Activated CD4-positive, alpha-beta memory T cell treated with anti-CD3 and anti-CD28 coated beads for 36 hours (primary cell): ENCODE measurements around the gene LHFPL2. TPM values are rescaled to one million over a fixed set of nuclear protein-coding genes. Genes with fewer than 3 reads are reported as not detected.

Experiments
- CTCF ChIA-PET: fragments of 350-600 bp; sonication (Branson Sonifier 250); formaldehyde crosslinking; loops from one replicate; lab custom pipeline; 2021; ENCODE audit warnings: antibody characterized with exemption, inconsistent platforms; lab: Charles Lee
- POLR2A ChIA-PET: fragments of 350-600 bp; sonication (Branson Sonifier 250); formaldehyde crosslinking; loops from one replicate; lab custom pipeline; 2021; ENCODE audit warnings: antibody characterized with exemption; lab: Charles Lee
- DNase-seq: peaks from one replicate; pipeline ENCODE4 v3.0.0-alpha.2; 2020
- H3K27ac Mint-ChIP-seq: one replicate; pipeline ENCODE4 v1.8.0; 2021; ENCODE audit warnings: mixed read lengths
- H3K27me3 Mint-ChIP-seq: one replicate; pipeline ENCODE4 v1.8.0; 2021; ENCODE audit warnings: mixed read lengths
- H3K36me3 Mint-ChIP-seq: one replicate; pipeline ENCODE4 v1.8.0; 2021; ENCODE audit warnings: mixed read lengths
- H3K4me1 Mint-ChIP-seq: one replicate; pipeline ENCODE4 v1.8.0; 2021; ENCODE audit warnings: low read depth, mixed read lengths
- H3K4me3 Mint-ChIP-seq: one replicate; pipeline ENCODE4 v1.8.0; 2021; ENCODE audit warnings: mild to moderate bottlenecking, mixed read lengths
- H3K9me3 Mint-ChIP-seq: one replicate; pipeline ENCODE4 v1.8.0; 2021; ENCODE audit warnings: mixed read lengths
- intact Hi-C: fragments of 100-400 bp; cut with micrococcal nuclease; formaldehyde crosslinking; loops from one replicate; pipeline ENCODE4 v1.15.1; 2023
- total RNA-seq, 2 experiments: library from RNA; stranded (reverse); gene quantifications; one replicate each; pipeline ENCODE4 v1.2.3, GENCODE V29; 2021

LHFPL2 gene
- total RNA-seq, 2 experiments from 2014 or later = 0.05 to 0.19 TPM

- ChIA-PET POLR2A (no interaction called here), CTCF (no interaction called here)
- H3K27me3 Mint-ChIP-seq = peaks cover 15% of the 10 kb centered on the region
- no peaks in the 10 kb centered on the region for H3K9me3 Mint-ChIP-seq
- H3K36me3 Mint-ChIP-seq = no peaks in the 10 kb centered on the region
- no peak overlapping the region for H3K27ac Mint-ChIP-seq
- intact Hi-C loops = no loop called here
- H3K4me3 Mint-ChIP-seq = no peak overlapping the region
- no peak for DNase-seq
- H3K4me1 Mint-ChIP-seq = no peaks in the 10 kb centered on the region
Observed at GRCh38 chr5:78594610-78595457, 53.7 kb downstream of the LHFPL2 start.

GRCh38 chr5:78594021-78594420 lies 54.6 kb downstream of the LHFPL2 start:
- no peak for DNase-seq

GRCh38 chr5:78593465-78593864 lies 55.1 kb downstream of the LHFPL2 start:
- POLR2A ChIA-PET = no interaction called here
- Mint-ChIP-seq H3K4me3 (no peak overlapping the region), H3K9me3 (no peaks in the 10 kb centered on the region), H3K27me3 (peaks cover 11% of the 10 kb centered on the region), H3K4me1 (no peaks in the 10 kb centered on the region), H3K27ac (no peak overlapping the region), H3K36me3 (no peaks in the 10 kb centered on the region)
- intact Hi-C loops = no loop called here
- CTCF ChIA-PET = interaction anchor here (0.6 kb wide), 1 partner anchor 314 kb away, joined by 3 read pairs; no protein-coding TSS in a partner anchor
- no peak for DNase-seq

More at GRCh38 chr5:78594021-78594420, 54.6 kb downstream of the LHFPL2 start:
- Mint-ChIP-seq H3K4me1 (no peaks in the 10 kb centered on the region), H3K36me3 (no peaks in the 10 kb centered on the region), H3K27ac (no peak overlapping the region), H3K27me3 (peaks cover 11% of the 10 kb centered on the region), H3K9me3 (no peaks in the 10 kb centered on the region), H3K4me3 (no peak overlapping the region)
- CTCF ChIA-PET = interaction anchor here (0.6 kb wide), 1 partner anchor 315 kb away, joined by 3 read pairs; no protein-coding TSS in a partner anchor
- intact Hi-C loops = no loop called here
- POLR2A ChIA-PET = no interaction called here

- Mint-ChIP-seq H3K4me3 (no peak overlapping the region), H3K27me3 (peaks cover 11% of the 10 kb centered on the region), H3K4me1 (no peaks in the 10 kb centered on the region), H3K27ac (no peak overlapping the region), H3K9me3 (no peaks in the 10 kb centered on the region), H3K36me3 (no peaks in the 10 kb centered on the region)
- intact Hi-C loops = no loop called here
- ChIA-PET CTCF (no interaction called here), POLR2A (no interaction called here)
- DNase-seq = no peak
Observed at GRCh38 chr5:78592735-78593386, 55.7 kb downstream of the LHFPL2 start.

GRCh38 chr5:78591972-78592700 lies 56.4 kb downstream of the LHFPL2 start:
- peaks cover 11% of the 10 kb centered on the region for H3K27me3 Mint-ChIP-seq
- H3K36me3 Mint-ChIP-seq = no peaks in the 10 kb centered on the region
- no peaks in the 10 kb centered on the region for H3K9me3 Mint-ChIP-seq
- H3K27ac Mint-ChIP-seq = no peak overlapping the region
- ChIA-PET CTCF (no interaction called here), POLR2A (no interaction called here)
- DNase-seq = no peak
- H3K4me1 Mint-ChIP-seq = no peaks in the 10 kb centered on the region
- H3K4me3 Mint-ChIP-seq = no peak overlapping the region
- intact Hi-C loops = no loop called here

- ChIA-PET POLR2A (no interaction called here), CTCF (no interaction called here)
Observed at GRCh38 chr5:78591138-78591612, 57.4 kb downstream of the LHFPL2 start.

GRCh38 chr5:78589923-78590322 lies 58.6 kb downstream of the LHFPL2 start:
- no peak for DNase-seq
- Mint-ChIP-seq H3K36me3 (no peaks in the 10 kb centered on the region), H3K27me3 (peaks cover 16% of the 10 kb centered on the region), H3K4me1 (no peaks in the 10 kb centered on the region), H3K4me3 (no peak overlapping the region), H3K27ac (no peak overlapping the region), H3K9me3 (no peaks in the 10 kb centered on the region)
- ChIA-PET CTCF (no interaction called here), POLR2A (no interaction called here)
- intact Hi-C loops = no loop called here

More at GRCh38 chr5:78591138-78591612, 57.4 kb downstream of the LHFPL2 start:
- Mint-ChIP-seq H3K27me3 (peaks cover 14% of the 10 kb centered on the region), H3K9me3 (no peaks in the 10 kb centered on the region), H3K27ac (no peak overlapping the region), H3K4me3 (no peak overlapping the region), H3K36me3 (no peaks in the 10 kb centered on the region), H3K4me1 (no peaks in the 10 kb centered on the region)
- intact Hi-C loops = no loop called here
- no peak for DNase-seq

- Mint-ChIP-seq H3K9me3 (no peaks in the 10 kb centered on the region), H3K27ac (no peak overlapping the region), H3K4me3 (no peak overlapping the region), H3K36me3 (no peaks in the 10 kb centered on the region), H3K27me3 (peaks cover 13% of the 10 kb centered on the region), H3K4me1 (no peaks in the 10 kb centered on the region)
- POLR2A ChIA-PET = no interaction called here
- intact Hi-C loops = no loop called here
- no peak for DNase-seq
- CTCF ChIA-PET = no interaction called here
Observed at GRCh38 chr5:78588507-78588906, 60.1 kb downstream of the LHFPL2 start.

GRCh38 chr5:78587775-78588291 lies 60.7 kb downstream of the LHFPL2 start:
- Mint-ChIP-seq H3K27ac (no peak overlapping the region), H3K9me3 (no peaks in the 10 kb centered on the region), H3K27me3 (peaks cover 13% of the 10 kb centered on the region), H3K36me3 (no peaks in the 10 kb centered on the region), H3K4me1 (no peaks in the 10 kb centered on the region), H3K4me3 (no peak overlapping the region)
- ChIA-PET POLR2A (no interaction called here), CTCF (no interaction called here)
- intact Hi-C loops = no loop called here
- DNase-seq = no peak

- Mint-ChIP-seq H3K27me3 (peaks cover 13% of the 10 kb centered on the region), H3K9me3 (no peaks in the 10 kb centered on the region), H3K4me3 (no peak overlapping the region), H3K36me3 (no peaks in the 10 kb centered on the region), H3K4me1 (no peaks in the 10 kb centered on the region), H3K27ac (no peak overlapping the region)
- no peak for DNase-seq
- ChIA-PET CTCF (no interaction called here), POLR2A (no interaction called here)
- intact Hi-C loops = no loop called here
Observed at GRCh38 chr5:78587081-78587774, 61.3 kb downstream of the LHFPL2 start.

GRCh38 chr5:78586251-78586650 lies 62.3 kb downstream of the LHFPL2 start:
- no peak overlapping the region for H3K27ac Mint-ChIP-seq
- no peaks in the 10 kb centered on the region for H3K9me3 Mint-ChIP-seq
- H3K4me1 Mint-ChIP-seq = no peaks in the 10 kb centered on the region
- H3K27me3 Mint-ChIP-seq = peaks cover 9% of the 10 kb centered on the region
- no peak overlapping the region for H3K4me3 Mint-ChIP-seq
- no peak for DNase-seq
- POLR2A ChIA-PET = no interaction called here
- intact Hi-C loops = no loop called here
- CTCF ChIA-PET = no interaction called here
- no peaks in the 10 kb centered on the region for H3K36me3 Mint-ChIP-seq
